PC-3 (cell line): ENCODE measurements around the gene USP22. TPM values are rescaled to one million over a fixed set of nuclear protein-coding genes. Genes with fewer than 3 reads are reported as not detected.

Experiments
- ATAC-seq: fragments of 200-7000 bp; cut with Tn5 transposase; 2 replicates; pipeline ENCODE4 v1.9.1; 2020; ENCODE audit warnings: mild to moderate bottlenecking, moderate library complexity
- BruUV-seq: library from RNA; stranded (reverse); fragments of 400-500 nt; replicated peaks from 2 replicates; lab custom pipeline; 2021; lab: Mats Ljungman, UMichigan
- CTCF ChIA-PET: fragments of 300-600 bp; sonication (Branson Sonifier 250); formaldehyde crosslinking; loops from one replicate; lab custom pipeline; 2022; ENCODE audit warnings: antibody characterized with exemption; lab: Charles Lee
- POLR2A ChIA-PET: fragments of 300-600 bp; sonication (Branson Sonifier 250); formaldehyde crosslinking; loops from one replicate; lab custom pipeline; 2022; ENCODE audit warnings: antibody characterized with exemption; ENCODE audit not compliant: unreplicated experiment; lab: Charles Lee
- DNase-seq: peaks from one replicate; pipeline ENCODE4 v3.0.0-alpha.2; 2015
- H2AFZ ChIP-seq: fragments of 300-600 bp; sonication (generic); 2 replicates; pipeline ENCODE4 v1.6.0; 2016; ENCODE audit warnings: antibody characterized with exemption, low read length
- H3F3A ChIP-seq: fragments of 300-600 bp; sonication (generic); one replicate; pipeline ENCODE4 v1.6.0; 2017; ENCODE audit warnings: antibody characterized with exemption, low read length, control low read depth, mild to moderate bottlenecking; ENCODE audit not compliant: unreplicated experiment
- H3K27ac ChIP-seq: fragments of 300-600 bp; sonication (generic); 2 replicates; pipeline ENCODE4 v1.5.1; 2016; ENCODE audit warnings: mild to moderate bottlenecking, low read length
- H3K27me3 ChIP-seq: fragments of 300-600 bp; sonication (generic); 2 replicates; pipeline ENCODE4 v1.6.1; 2016; ENCODE audit warnings: low read length, mixed read lengths
- H3K36me3 ChIP-seq: fragments of 300-600 bp; sonication (generic); 2 replicates; pipeline ENCODE4 v1.6.1; 2016; ENCODE audit warnings: low read depth, mixed run types, low read length, mixed read lengths
- H3K4me1 ChIP-seq: fragments of 300-600 bp; sonication (generic); 2 replicates; pipeline ENCODE4 v1.5.1; 2016; ENCODE audit warnings: low read length; ENCODE audit not compliant: insufficient read depth
- H3K4me2 ChIP-seq: fragments of 300-600 bp; sonication (generic); 2 replicates; pipeline ENCODE4 v1.6.0; 2016; ENCODE audit warnings: low read length
- H3K4me3 ChIP-seq: fragments of 300-600 bp; sonication (generic); 2 replicates; pipeline ENCODE4 v1.5.1; 2016; ENCODE audit warnings: mild to moderate bottlenecking, low read length, mixed read lengths
- H3K79me2 ChIP-seq: fragments of 300-600 bp; sonication (generic); 2 replicates; pipeline ENCODE4 v1.6.1; 2017; ENCODE audit warnings: low read length, mixed read lengths
- H3K9ac ChIP-seq: fragments of 300-600 bp; sonication (generic); 2 replicates; pipeline ENCODE4 v1.6.0; 2016; ENCODE audit warnings: mild to moderate bottlenecking, low read length
- H3K9me2 ChIP-seq: fragments of 300-600 bp; sonication (generic); replicated peaks from 2 replicates; pipeline ENCODE4 v1.6.1; 2016; ENCODE audit warnings: mixed run types, low read length, mixed read lengths
- H3K9me3 ChIP-seq: fragments of 300-600 bp; sonication (generic); 2 replicates; pipeline ENCODE4 v1.6.1; 2016; ENCODE audit warnings: low read length, mixed read lengths
- H4K20me1 ChIP-seq: fragments of 300-600 bp; sonication (generic); 2 replicates; pipeline ENCODE4 v1.6.1; 2016; ENCODE audit warnings: low read length, mixed read lengths
- EZH2 ChIP-seq: fragments of 300-600 bp; sonication (generic); IDR thresholded peaks from one replicate; pipeline ENCODE4 v1.6.1; 2017; ENCODE audit warnings: antibody characterized with exemption, mild to moderate bottlenecking, low read length; ENCODE audit not compliant: unreplicated experiment
- EZH2phosphoT487 ChIP-seq: fragments of 300-600 bp; sonication (generic); IDR thresholded peaks from 2 replicates; pipeline ENCODE4 v1.6.1; 2018; ENCODE audit warnings: mild to moderate bottlenecking, antibody characterized with exemption, low read length, borderline replicate concordance
- intact Hi-C: fragments of 100-400 bp; cut with micrococcal nuclease; formaldehyde crosslinking; loops from 2 replicates; pipeline ENCODE4 v1.9.0; 2023
- total RNA-seq: library from RNA; depleted of rRNA; stranded (reverse); fragments of >200 nt; gene quantifications from 2 replicates; pipeline ENCODE4 v1.2.3, GENCODE V29; 2014
- TF ChIP-seq, protein P1 (sequence below): fragments of 300-600 bp; sonication (generic); conservative IDR thresholded peaks from 2 replicates; pipeline ENCODE4 v1.5.1; 2017; ENCODE audit warnings: antibody characterized with exemption, low read depth, mild to moderate bottlenecking, low read length

USP22 gene
- total RNA-seq, 1 experiment from 2014 or later, result 188 TPM

DNA sequence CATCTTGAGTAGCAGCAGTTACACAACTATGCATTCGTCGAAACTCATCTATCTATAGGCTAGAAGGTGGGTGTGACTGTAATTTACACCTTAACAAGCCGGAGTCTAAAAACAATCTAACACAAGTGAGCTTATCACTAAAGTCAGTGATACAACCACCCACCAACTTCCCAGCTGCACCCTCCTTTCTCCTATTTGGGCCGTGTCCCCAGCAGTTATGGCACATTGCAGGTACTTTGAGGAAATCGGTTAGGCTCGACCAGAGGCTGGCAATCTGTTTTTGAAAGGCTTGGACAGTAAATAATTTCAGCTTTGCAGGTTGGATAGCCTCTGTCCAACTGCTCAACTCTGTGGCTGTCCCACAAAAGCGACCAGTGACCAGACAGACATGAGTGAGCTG, 26.0 kb downstream of the USP22 start:
- Histone ChIP-seq H3K27ac (no peak overlapping the region), H3K79me2 (peaks cover 97% of the 10 kb centered on the region), H3K27me3 (no peaks in the 10 kb centered on the region), H2AFZ (no peak overlapping the region), H3K4me1 (no peaks in the 10 kb centered on the region), H3K36me3 (peaks cover 94% of the 10 kb centered on the region), H3K4me3 (no peak overlapping the region), H4K20me1 (peaks cover 89% of the 10 kb centered on the region), H3F3A (no peaks in the 10 kb centered on the region), H3K9ac (no peak overlapping the region), H3K4me2 (no peak overlapping the region), H3K9me3 (no peaks in the 10 kb centered on the region), H3K9me2 (no peaks in the 10 kb centered on the region)
- intact Hi-C loops, result no loop called here
- POLR2A ChIA-PET, result no interaction called here
- CTCF ChIA-PET, result no interaction called here
- TF ChIP-seq EZH2phosphoT487 (no peak), EZH2 (no peak)
- TF ChIP-seq, protein P1, sequence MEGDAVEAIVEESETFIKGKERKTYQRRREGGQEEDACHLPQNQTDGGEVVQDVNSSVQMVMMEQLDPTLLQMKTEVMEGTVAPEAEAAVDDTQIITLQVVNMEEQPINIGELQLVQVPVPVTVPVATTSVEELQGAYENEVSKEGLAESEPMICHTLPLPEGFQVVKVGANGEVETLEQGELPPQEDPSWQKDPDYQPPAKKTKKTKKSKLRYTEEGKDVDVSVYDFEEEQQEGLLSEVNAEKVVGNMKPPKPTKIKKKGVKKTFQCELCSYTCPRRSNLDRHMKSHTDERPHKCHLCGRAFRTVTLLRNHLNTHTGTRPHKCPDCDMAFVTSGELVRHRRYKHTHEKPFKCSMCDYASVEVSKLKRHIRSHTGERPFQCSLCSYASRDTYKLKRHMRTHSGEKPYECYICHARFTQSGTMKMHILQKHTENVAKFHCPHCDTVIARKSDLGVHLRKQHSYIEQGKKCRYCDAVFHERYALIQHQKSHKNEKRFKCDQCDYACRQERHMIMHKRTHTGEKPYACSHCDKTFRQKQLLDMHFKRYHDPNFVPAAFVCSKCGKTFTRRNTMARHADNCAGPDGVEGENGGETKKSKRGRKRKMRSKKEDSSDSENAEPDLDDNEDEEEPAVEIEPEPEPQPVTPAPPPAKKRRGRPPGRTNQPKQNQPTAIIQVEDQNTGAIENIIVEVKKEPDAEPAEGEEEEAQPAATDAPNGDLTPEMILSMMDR, result no peak
- BruUV-seq, result no TSS peak
- ATAC-seq, result no peak
- DNase-seq, result no peak

DNA sequence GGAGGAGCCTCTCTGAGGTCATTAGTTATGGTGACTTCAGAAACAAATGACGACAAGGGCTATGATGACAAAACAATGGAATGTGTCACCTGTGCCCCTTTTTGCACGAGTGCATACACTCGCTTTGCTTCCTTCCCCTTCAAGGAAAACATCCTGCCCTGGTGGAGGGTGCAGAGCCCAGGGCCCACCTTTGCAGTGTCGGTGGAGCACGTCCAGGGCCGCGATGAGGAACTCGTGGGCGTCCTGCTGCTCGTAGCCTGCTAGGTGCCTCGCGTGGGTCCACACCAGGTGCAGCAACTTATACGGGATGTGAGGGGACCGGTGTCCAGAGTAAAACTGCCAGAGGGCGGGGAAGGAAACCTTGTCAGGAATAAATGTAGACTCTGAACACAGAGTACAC, 27.2 kb downstream of the USP22 start:
- ChIA-PET POLR2A (no interaction called here), CTCF (no interaction called here)
- H4K20me1 ChIP-seq, result peaks cover 85% of the 10 kb centered on the region

DNA sequence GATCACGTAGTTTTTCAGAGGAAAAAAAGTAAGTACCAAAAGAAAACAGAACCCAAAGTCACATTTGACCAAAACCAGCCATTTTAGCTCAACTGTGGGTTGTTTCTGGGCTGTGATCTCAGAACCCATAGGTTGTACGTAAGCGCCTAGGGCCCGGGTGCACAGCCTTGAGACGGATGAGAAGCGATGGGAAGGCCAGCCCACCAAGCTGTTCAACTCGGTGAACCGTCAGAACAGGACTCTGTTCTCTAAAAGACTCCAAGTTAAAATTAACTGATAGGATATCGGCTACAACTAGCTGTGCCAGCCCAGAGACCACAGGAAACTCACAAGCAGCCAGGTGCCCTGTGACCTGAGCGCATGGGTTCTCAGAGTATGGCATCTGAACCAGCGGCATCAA, 28.3 kb downstream of the USP22 start:
- Histone ChIP-seq H3K27ac (no peak overlapping the region), H3K9me3 (no peaks in the 10 kb centered on the region), H3K9me2 (no peaks in the 10 kb centered on the region), H3K4me1 (no peaks in the 10 kb centered on the region), H3F3A (no peaks in the 10 kb centered on the region), H3K4me2 (no peak overlapping the region), H3K9ac (no peak overlapping the region), H3K27me3 (no peaks in the 10 kb centered on the region), H3K79me2 (peaks cover 77% of the 10 kb centered on the region), H4K20me1 (peaks cover 74% of the 10 kb centered on the region), H2AFZ (no peak overlapping the region), H3K4me3 (no peak overlapping the region), H3K36me3 (peaks cover 94% of the 10 kb centered on the region)
- CTCF ChIA-PET, result no interaction called here
- intact Hi-C loops, result no loop called here
- no peak for ATAC-seq
- POLR2A ChIA-PET, result interaction anchor here (0.6 kb wide), 1 partner anchor 29 kb away, joined by 10 read pairs; no protein-coding TSS in a partner anchor
- no peak for DNase-seq
- BruUV-seq, result no TSS peak
- TF ChIP-seq EZH2phosphoT487 (no peak), EZH2 (no peak)
- TF ChIP-seq, protein P1, result no peak

More for the DNA sequence above, 27.2 kb downstream of the USP22 start:
- H3K4me3 ChIP-seq, result no peak overlapping the region
- intact Hi-C loops, result no loop called here
- H3F3A ChIP-seq, result no peaks in the 10 kb centered on the region
- H3K9me3 ChIP-seq, result no peaks in the 10 kb centered on the region
- no TSS peak for BruUV-seq
- H3K36me3 ChIP-seq, result peaks cover 96% of the 10 kb centered on the region
- no peaks in the 10 kb centered on the region for H3K27me3 ChIP-seq
- no peak overlapping the region for H3K27ac ChIP-seq
- no peaks in the 10 kb centered on the region for H3K4me1 ChIP-seq
- H3K9ac ChIP-seq, result no peak overlapping the region
- H2AFZ ChIP-seq, result no peak overlapping the region
- peaks cover 88% of the 10 kb centered on the region for H3K79me2 ChIP-seq
- TF ChIP-seq EZH2, result no peak
- TF ChIP-seq, protein P1, result no peak
- TF ChIP-seq EZH2phosphoT487, result no peak
- no peak overlapping the region for H3K4me2 ChIP-seq
- no peaks in the 10 kb centered on the region for H3K9me2 ChIP-seq
- no peak for ATAC-seq
- no peak for DNase-seq
